HG02870 (cell line): ENCODE data around the gene FKBP14.

Experiments
- ATAC-seq: cut with Tn5 transposase; IDR thresholded peaks from one replicate; pipeline ENCODE4 v1.9.1; 2021; ENCODE audit warnings: mild to moderate bottlenecking, moderate library complexity; ENCODE audit not compliant: unreplicated experiment

The FKBP14 gene

DNA sequence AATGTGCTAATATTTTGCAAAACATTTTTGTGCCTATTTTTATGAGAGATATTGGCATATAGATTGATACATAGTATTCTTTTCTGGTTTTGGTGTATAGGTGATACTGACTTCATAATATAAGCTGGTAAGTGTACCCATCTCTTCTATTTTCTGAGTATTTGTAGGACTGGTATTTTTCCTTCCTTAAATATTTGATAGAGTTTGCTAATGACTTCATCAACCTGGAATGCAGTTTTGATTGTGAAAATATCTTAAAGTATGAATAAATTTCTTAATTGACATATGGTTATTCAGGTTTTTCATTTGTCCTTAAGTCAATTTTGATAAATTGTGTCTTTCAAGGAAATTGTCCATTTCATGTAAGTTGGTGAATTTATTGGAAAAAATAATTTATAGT lies 30.9 kb downstream of the FKBP14 start:
- no peak for ATAC-seq

GRCh38 chr7:29993140-29993539 lies 33.4 kb downstream of the FKBP14 start:
- no peak for ATAC-seq

- ATAC-seq, result no peak
Measured at GRCh38 chr7:29991937-29992336, 34.6 kb downstream of the FKBP14 start.

DNA sequence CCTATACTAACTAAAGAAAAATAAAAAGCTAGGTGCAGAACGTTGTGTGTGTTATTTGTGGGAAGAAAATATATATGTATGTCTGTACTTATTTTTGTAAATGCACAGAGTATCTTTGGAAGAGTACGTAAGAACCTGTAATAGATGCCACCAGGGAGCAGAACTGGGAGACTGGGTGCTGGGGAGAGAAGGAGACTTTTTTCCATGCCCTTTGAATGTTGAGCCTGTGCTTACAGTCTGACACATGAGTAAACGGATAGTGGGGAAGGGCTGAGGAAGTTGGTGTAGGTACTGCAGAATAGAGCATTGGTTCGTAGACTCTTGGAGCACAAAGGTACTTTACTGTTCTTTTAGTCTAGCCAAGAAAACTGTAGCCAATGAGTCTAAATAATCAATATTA lies 35.6 kb downstream of the FKBP14 start:
- no peak for ATAC-seq

DNA sequence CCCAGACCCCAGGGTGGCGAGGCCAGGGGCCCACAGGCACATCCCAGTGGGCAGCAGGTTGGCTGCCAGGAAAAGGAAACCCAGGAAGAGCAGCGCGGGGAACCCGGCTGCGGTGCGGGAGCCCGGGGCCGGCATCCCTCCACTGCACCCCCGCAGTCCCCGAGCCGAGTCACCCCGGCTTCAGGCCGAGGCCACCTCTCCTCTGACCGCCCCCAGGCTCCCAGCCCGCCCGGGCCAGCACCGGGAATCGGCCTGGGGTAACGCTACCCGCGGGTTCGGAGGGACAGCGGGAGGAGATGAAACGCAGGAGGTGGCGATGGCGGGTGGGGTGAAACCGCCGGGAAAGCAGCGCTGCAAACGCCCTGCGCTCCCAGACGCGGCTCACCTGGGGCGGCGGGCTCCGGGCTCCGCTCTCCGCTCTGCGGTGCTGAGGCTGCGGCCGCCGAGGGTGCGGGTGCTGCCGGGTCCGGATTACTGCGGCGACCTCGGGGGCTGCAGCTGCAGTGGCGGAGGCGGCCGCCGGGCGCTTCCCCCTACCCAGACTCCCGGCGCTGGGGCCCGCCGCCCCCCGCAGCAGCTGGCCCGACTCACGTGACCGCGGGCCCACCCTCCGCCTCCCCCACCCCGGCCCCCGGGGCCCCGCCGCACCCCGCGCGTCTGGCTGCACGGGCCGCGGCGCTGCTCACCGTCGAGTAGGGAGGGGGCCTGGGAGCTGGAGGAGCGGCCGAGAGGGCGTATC lies 37.1 kb downstream of the FKBP14 start, which contains the start of gene SCRN1:
Gene SCRN1 (minus strand): TSS at position 545 of the 739 bp plus-strand sequence. CDS start 20,734 bp downstream, outside the sequence.
- peak; percentile 31 for ATAC-seq

DNA sequence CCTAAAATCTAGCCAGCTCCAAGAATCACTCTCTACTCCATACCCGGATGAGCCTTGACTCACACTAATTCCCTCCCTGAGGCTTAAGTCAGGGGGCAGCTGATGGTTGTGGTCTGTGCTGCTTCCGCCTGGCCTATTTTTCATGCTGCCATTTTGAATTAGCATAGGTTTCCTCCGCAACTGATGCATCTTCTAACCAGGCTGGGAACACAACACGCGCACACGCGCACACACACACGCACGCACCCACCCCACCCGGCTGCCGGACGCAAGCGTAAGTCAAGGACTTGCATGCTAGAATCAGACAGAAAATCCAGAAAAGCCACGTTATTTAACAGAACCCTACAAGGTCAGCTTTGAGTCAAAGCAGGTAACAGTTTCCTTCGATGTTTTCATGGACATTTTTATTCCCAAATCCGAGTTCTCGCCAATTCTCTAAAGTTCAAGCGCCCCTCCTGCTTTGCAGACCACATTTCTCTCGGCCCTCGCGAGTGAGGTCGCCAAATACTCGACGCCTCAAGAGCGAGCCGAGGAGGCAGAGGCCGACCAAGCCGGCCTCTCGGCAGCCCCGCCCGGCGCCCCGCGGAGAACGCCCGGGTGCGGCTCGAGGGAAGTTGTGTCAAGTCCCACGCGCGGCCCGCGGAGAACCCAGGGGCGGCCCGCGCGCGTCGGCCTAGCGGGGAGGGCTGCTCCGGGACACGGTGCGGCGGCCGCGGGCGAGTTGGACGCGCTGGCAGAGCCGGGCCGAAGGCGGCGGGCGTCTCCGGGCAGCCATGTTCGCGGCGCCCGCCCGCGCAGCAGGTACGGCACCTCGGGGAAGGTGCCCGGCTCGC lies 37.9 kb downstream of the FKBP14 start:
- ATAC-seq, result peak; percentile 33

GRCh38 chr7:29987811-29988317 lies 38.6 kb downstream of the FKBP14 start:
- ATAC-seq, result no peak

GRCh38 chr7:29987083-29987482 lies 39.4 kb downstream of the FKBP14 start:
- no peak for ATAC-seq

GRCh38 chr7:29980151-29980550 lies 46.4 kb downstream of the FKBP14 start:
- ATAC-seq, result no peak

- no peak for ATAC-seq
Measured at GRCh38 chr7:29977886-29978651, 48.4 kb downstream of the FKBP14 start.

DNA sequence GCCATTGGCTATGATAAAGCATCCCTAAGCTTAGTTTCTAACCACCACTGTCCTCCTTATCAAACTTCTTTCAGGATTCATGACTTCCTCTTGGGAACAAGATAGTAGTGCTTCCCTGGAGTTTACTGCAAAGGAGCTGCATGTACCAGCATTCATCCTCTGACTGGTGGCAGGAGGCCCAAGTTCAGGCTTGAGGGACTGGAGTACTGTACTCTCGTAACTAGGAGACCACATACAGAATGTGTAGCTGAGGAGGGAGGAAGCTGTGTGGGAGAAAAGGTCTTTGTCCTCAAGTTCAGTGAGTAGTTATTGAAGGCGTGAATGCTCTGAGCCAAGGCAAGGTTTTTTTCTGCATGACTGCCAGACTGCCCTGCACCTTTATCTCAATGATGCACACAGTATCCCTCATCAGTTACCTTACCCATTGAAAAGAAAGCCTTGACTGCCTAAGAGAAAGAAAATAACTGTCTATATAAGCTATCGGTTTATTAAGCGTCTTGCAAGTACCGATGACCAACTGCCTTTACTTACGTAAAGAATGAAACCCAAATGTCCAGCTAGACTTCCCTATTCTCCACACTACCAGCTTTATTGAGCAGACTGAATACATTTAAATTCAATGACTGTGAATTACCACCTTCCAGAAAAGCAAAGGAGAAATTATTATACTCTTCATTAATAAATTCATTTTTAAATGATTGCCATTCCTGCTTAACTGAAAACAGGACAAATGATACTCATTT lies 49.7 kb downstream of the FKBP14 start:
- ATAC-seq, result no peak

DNA sequence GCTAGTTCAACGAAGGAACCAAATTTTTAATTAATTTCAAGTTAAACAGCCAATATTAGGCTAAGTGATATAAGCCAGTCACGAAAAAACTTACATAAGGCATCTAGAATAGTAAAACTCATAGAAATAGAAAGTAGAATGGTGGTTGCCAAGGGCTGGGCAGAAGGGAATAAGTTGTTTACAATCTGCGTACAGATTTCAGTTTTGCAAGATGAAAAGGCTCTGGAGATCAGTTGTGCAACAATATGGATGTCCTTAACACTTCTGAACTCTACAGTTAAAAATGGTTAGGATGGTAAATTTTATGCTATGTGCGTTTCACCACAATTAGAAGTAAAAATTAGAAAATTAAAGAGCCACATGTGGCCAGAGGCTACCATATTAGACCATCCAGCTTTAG lies 50.2 kb downstream of the FKBP14 start:
- no peak for ATAC-seq

- ATAC-seq, result no peak
Measured at GRCh38 chr7:29975561-29975960, 50.9 kb downstream of the FKBP14 start.

- no peak for ATAC-seq
Measured at GRCh38 chr7:29974286-29974685, 52.2 kb downstream of the FKBP14 start.

DNA sequence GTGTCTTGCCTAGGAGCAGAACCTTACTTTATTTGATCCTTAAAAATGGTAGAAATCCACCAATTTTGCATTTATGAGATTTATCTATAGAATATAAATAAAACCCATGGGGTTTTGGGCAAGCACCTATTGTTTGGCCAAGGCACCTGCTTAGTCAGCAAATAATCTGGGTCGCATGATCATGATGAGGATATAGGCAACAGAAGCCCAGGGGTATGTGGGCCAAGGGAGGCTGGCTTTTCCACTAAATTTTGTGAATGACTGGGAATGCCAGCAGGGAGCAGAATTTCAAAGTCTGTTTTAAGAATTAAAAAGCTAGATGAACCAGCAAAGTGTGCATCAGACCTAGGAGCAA lies 54.2 kb downstream of the FKBP14 start:
- ATAC-seq, result no peak

GRCh38 chr7:29971566-29972314 lies 54.8 kb downstream of the FKBP14 start:
- ATAC-seq, result no peak

GRCh38 chr7:29970158-29970557 lies 56.3 kb downstream of the FKBP14 start:
- no peak for ATAC-seq

DNA sequence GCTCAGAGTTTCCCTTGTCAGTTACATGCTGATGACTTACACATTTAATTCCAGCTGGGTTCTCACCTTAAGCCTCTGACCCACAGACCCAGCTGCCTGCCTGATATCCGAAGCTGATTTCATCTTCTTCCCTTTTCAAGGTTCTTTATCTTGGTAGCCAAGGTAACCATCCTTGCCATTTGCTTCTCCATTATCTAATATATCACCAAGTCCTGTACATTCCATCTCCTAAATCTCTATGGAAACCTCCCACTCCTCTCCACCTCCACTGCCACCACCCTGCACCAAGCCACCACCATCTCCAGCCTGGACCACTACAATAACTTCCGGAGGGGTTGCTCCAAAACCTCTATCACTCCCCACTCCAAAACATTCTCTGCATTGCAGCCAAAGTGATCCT lies 56.8 kb downstream of the FKBP14 start:
- ATAC-seq, result no peak

DNA sequence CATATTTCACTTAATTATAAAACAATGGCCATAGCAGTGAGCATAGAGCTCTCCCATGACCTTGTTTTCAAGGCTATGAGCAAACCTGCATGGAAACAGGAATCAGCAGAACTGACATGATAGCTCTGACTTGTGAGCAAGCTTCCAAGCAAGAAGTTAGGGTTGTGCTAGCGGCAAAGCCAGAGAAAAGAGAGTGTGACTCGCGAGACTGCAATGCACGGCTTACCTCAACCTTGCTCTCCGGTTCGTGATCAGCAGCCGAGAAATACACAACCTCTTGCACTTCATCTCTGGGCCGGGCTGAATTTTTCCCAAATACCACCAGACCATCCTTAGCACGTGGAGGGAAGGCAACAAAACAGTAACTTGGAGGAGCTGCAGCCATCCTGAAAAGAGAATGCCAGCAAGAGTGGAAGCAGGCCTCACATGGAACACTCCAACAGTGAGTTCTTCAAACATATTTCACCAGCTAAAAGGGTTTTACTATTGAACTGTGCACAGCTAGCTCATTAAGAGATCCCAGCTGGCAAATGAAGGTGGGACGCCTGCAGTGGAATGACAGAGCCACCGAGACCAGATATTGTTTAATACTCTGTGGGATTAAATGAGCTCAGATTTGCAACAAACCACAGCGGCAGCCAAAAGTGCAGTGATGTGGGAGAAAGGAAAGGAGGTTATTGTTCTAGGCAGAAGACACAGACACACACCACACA lies 57.7 kb downstream of the FKBP14 start:
- no peak for ATAC-seq
